PC-9 (cell line): Measurements from ENCODE around the gene TRIP13. TPM values are rescaled to one million over a fixed set of nuclear protein-coding genes. Genes with fewer than 3 reads are reported as not detected.

Experiments used
- BruUV-seq: library from RNA; stranded (reverse); fragments of 400-500 nt; replicated peaks from 2 replicates; lab custom pipeline; 2021; lab: Mats Ljungman, UMichigan
- CTCF ChIA-PET: fragments of 300-600 bp; sonication (Branson Sonifier 250); formaldehyde crosslinking; loops from one replicate; lab custom pipeline; 2022; ENCODE audit warnings: antibody characterized with exemption; lab: Charles Lee
- POLR2A ChIA-PET: fragments of 300-600 bp; sonication (Branson Sonifier 250); formaldehyde crosslinking; loops from one replicate; lab custom pipeline; 2022; ENCODE audit warnings: antibody characterized with exemption; ENCODE audit not compliant: unreplicated experiment; lab: Charles Lee
- DNase-seq, 2 experiments: peaks; one replicate each; pipeline versions ENCODE4 v3.0.0 to v3.0.0-alpha.2; 2015 to 2022; ENCODE audit warnings: mixed read lengths in 1 of 2
- H2AFZ ChIP-seq: fragments of 200-600 bp; sonication (generic); 2 replicates; pipeline ENCODE4 v1.8.1; 2017; ENCODE audit warnings: antibody characterized with exemption
- H3F3A ChIP-seq: fragments of 200-600 bp; sonication (generic); 2 replicates; pipeline ENCODE4 v1.8.1; 2017; ENCODE audit warnings: antibody characterized with exemption, mild to moderate bottlenecking, low read depth; ENCODE audit not compliant: insufficient read depth
- H3K27ac ChIP-seq: fragments of 200-600 bp; sonication (generic); 2 replicates; pipeline ENCODE4 v1.6.1; 2016; ENCODE audit warnings: mixed run types
- H3K27me3 ChIP-seq: fragments of 200-600 bp; sonication (generic); 2 replicates; pipeline ENCODE4 v1.6.1; 2016; ENCODE audit warnings: low read depth, mixed run types; ENCODE audit not compliant: insufficient read depth
- H3K36me3 ChIP-seq: fragments of 200-600 bp; sonication (generic); 2 replicates; pipeline ENCODE4 v1.6.1; 2016; ENCODE audit warnings: low read depth, mixed run types
- H3K4me1 ChIP-seq: fragments of 200-600 bp; sonication (generic); replicated peaks from 2 replicates; pipeline ENCODE4 v1.6.1; 2016; ENCODE audit warnings: mixed run types; ENCODE audit not compliant: insufficient read depth
- H3K4me2 ChIP-seq: fragments of 200-600 bp; sonication (generic); 2 replicates; pipeline ENCODE4 v1.6.1; 2017; ENCODE audit warnings: mixed run types
- H3K4me3 ChIP-seq: fragments of 200-600 bp; sonication (generic); 2 replicates; pipeline ENCODE4 v1.6.1; 2016; ENCODE audit warnings: mixed run types
- H3K79me2 ChIP-seq: fragments of 200-600 bp; sonication (generic); 2 replicates; pipeline ENCODE4 v1.6.1; 2017; ENCODE audit warnings: low read depth, mixed run types
- H3K9me2 ChIP-seq: fragments of 200-600 bp; sonication (generic); 2 replicates; pipeline ENCODE4 v1.8.1; 2017; ENCODE audit warnings: mild to moderate bottlenecking; ENCODE audit not compliant: insufficient read depth
- H3K9me3 ChIP-seq: fragments of 200-600 bp; sonication (generic); 2 replicates; pipeline ENCODE4 v1.8.1; 2016; ENCODE audit warnings: low read depth; ENCODE audit not compliant: insufficient read depth
- H4K20me1 ChIP-seq: fragments of 200-600 bp; sonication (generic); 2 replicates; pipeline ENCODE4 v1.8.1; 2017; ENCODE audit not compliant: insufficient read depth
- CTCF ChIP-seq: fragments of 200-600 bp; sonication (generic); conservative IDR thresholded peaks from 2 replicates; pipeline ENCODE4 v1.6.1; 2017; ENCODE audit warnings: mixed run types, antibody characterized with exemption, mild to moderate bottlenecking, moderate library complexity
- EZH2 ChIP-seq: fragments of 200-600 bp; sonication (generic); IDR thresholded peaks from 2 replicates; pipeline ENCODE4 v1.8.0; 2017; ENCODE audit warnings: antibody characterized with exemption, low read depth
- intact Hi-C: fragments of 100-400 bp; cut with micrococcal nuclease; formaldehyde crosslinking; loops from one replicate; pipeline ENCODE4 v1.10.0; 2022; ENCODE audit not compliant: unreplicated experiment
- total RNA-seq: library from RNA; stranded (reverse); gene quantifications from 2 replicates; pipeline ENCODE4 v1.2.3, GENCODE V29; 2021

The TRIP13 gene
- total RNA-seq, 1 experiment from 2014 or later = 74.0 TPM

DNA sequence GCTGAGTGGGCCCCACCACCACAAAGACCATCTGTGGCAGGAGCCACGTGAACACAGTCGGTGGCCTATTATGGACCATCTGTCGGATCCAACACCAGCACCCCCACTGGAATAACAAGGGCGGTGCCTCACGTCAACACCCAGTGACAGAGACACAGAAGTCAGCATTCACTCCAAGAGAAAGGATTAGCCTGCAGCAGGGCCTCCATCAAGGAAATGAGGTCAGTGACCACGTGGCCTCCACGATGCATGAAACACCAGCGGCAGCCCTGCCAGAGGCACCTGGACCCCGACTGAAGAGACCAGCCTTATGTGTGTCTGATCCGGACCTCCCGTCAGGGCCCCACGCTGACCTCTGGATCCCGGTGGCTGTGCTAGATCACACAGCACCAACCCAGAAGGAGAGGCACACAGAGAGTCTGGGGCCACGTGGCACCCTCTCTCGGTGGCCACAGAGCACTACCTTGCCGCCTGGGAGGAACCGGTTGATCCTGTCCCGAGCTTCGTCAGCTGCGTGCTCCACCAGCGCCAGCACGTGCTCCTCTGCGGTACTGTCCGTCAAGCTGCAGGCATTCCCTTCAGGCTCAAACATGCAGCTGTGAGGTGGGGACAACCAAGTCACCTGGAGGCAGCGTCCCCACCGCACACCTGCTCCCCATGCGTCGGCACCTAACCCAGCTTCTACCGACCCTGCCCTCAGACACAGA, 9.1 kb upstream of the TRIP13 start:
- no peaks in the 10 kb centered on the region for H3K4me1 ChIP-seq
- H3F3A ChIP-seq = no peaks in the 10 kb centered on the region; the same call in 1 of the 2 replicates
- intact Hi-C loops = no loop called here
- ChIA-PET POLR2A (interaction anchor here (0.6 kb wide), 1 partner anchor 267 kb away, joined by 3 read pairs; no protein-coding TSS in a partner anchor), CTCF (no interaction called here)
- no peak for TF ChIP-seq EZH2
- no peak for TF ChIP-seq CTCF
- no peaks in the 10 kb centered on the region for H3K9me3 ChIP-seq
- DNase-seq = no peak
- peaks cover 72% of the 10 kb centered on the region for H3K36me3 ChIP-seq
- H4K20me1 ChIP-seq = peaks cover 42% of the 10 kb centered on the region
- BruUV-seq = no TSS peak
- no peak overlapping the region for H2AFZ ChIP-seq
- H3K4me2 ChIP-seq = no peak overlapping the region
- H3K4me3 ChIP-seq = no peak overlapping the region
- no peaks in the 10 kb centered on the region for H3K9me2 ChIP-seq
- no peaks in the 10 kb centered on the region for H3K27me3 ChIP-seq
- no peak overlapping the region for H3K27ac ChIP-seq
- peaks cover 42% of the 10 kb centered on the region for H3K79me2 ChIP-seq

DNA sequence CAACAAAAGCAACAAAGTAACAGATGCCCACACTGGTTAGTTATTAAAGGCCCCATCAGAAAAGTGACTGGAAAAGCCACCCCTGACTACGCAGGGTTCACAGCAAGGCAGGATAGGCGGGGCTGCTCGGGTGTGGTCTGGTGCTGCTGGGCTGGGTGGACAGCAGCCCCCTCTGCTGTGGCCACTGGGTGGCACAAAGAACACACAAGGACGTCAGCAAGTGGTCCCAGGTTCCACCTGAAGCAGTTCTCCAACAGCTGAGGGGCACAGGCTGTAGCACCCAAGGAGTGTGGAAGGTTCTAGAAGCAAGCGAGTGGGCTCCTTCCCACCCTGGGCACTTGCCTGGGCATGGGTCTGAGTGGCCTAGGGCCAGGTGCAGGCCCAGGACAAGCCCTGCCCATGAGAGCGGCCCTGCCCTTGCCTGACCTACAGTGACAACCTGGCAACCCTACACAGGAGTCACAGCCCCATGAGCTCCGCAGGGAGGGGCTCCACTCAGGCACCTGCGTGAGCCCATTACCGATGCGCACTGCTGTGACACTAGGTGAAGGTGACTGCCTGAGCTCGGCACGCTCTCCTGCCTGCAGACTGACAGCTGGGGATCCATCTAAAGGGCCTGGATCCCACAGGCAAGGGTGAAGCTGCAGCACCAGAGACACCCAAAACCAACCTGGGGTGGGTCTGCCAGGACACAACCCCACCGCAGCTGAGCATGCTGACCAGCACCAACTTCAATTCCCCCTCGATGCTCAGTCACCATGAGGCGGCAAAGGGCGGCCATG, 8.1 kb upstream of the TRIP13 start:
- no peaks in the 10 kb centered on the region; the same call in 1 of the 2 replicates for H3F3A ChIP-seq
- POLR2A ChIA-PET = interaction anchor here (0.6 kb wide), 1 partner anchor 266 kb away, joined by 3 read pairs; no protein-coding TSS in a partner anchor

DNA sequence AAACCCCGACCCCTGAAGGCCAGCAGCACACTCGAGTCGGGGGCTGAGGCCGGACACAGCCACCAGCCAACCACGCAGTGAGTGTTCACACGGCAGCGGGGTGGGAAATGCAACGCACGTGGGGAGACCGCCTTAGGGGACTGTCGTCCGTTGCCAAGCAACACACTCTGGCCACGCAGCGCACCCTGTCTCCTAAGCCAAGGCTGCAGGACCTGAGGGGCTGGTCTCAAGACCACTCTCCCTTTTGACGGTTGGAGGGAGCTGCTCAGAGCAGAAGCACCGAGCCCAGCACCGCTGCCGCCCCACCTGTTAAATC, 7.6 kb upstream of the TRIP13 start:
- ChIA-PET CTCF (no interaction called here), POLR2A (no interaction called here)
- Histone ChIP-seq H3K36me3 (peaks cover 85% of the 10 kb centered on the region), H3K4me1 (no peaks in the 10 kb centered on the region), H3K27me3 (no peaks in the 10 kb centered on the region), H3K4me3 (no peak overlapping the region), H3K4me2 (no peak overlapping the region), H3K9me2 (no peaks in the 10 kb centered on the region), H3K9me3 (no peaks in the 10 kb centered on the region), H3F3A (no peaks in the 10 kb centered on the region; the same call in 1 of the 2 replicates), H4K20me1 (peaks cover 42% of the 10 kb centered on the region), H3K27ac (no peak overlapping the region), H2AFZ (no peak overlapping the region), H3K79me2 (peaks cover 53% of the 10 kb centered on the region)
- intact Hi-C loops = no loop called here
- TF ChIP-seq CTCF (no peak), EZH2 (no peak)
- no TSS peak for BruUV-seq
- no peak for DNase-seq

More for the DNA sequence above, 8.1 kb upstream of the TRIP13 start:
- Histone ChIP-seq H3K9me3 (no peaks in the 10 kb centered on the region), H3K4me3 (no peak overlapping the region), H3K9me2 (no peaks in the 10 kb centered on the region), H3K4me2 (no peak overlapping the region), H3K4me1 (no peaks in the 10 kb centered on the region), H2AFZ (no peak overlapping the region), H3K36me3 (peaks cover 81% of the 10 kb centered on the region), H3K27me3 (no peaks in the 10 kb centered on the region), H3K79me2 (peaks cover 48% of the 10 kb centered on the region), H4K20me1 (peaks cover 42% of the 10 kb centered on the region), H3K27ac (no peak overlapping the region)
- intact Hi-C loops = no loop called here
- CTCF ChIA-PET = no interaction called here
- BruUV-seq = no TSS peak
- DNase-seq = no peak
- no peak for TF ChIP-seq CTCF
- TF ChIP-seq EZH2 = no peak
